ENCODE measurements around the gene EFEMP2.

The EFEMP2 gene

GRCh38 chr11:65817835-65818680 is 54.5 kb downstream of the EFEMP2 start:
- peak; percentile 74 for DNase-seq

- no peak for DNase-seq
Observed at GRCh38 chr11:65817312-65817834, 55.2 kb downstream of the EFEMP2 start.

GRCh38 chr11:65816696-65817095 is 55.9 kb downstream of the EFEMP2 start:
- DNase-seq = no peak

All from NCI-H510A (cell line).